A549 (cell line): ENCODE measurements around the gene ZNF32. TPM values are rescaled to one million over a fixed set of nuclear protein-coding genes. Genes with fewer than 3 reads are reported as not detected.

Experiments
- ATAC-seq, 2 experiments: fragments of 200-7000 bp in 1 of 2; fragments of >200 bp in 1 of 2; cut with Nextera tagmentation in 1 of 2; cut with Tn5 transposase in 1 of 2; 3 replicates each; pipeline versions ENCODE4 v1.8.0 to v1.9.1; 2018 to 2020; ENCODE audit warnings: mild to moderate bottlenecking in 1 of 2, moderate library complexity in 1 of 2
- CTCF ChIA-PET: fragments of 300-600 bp; sonication (Branson Sonifier 250); formaldehyde crosslinking; extraction: SDS; loops from one replicate; lab custom pipeline; 2021; ENCODE audit warnings: antibody characterized with exemption, inconsistent platforms; lab: Yijun Ruan, JAX
- POLR2A ChIA-PET: fragments of 350-600 bp; formaldehyde crosslinking; extraction: SDS; loops from one replicate; lab custom pipeline; 2021; ENCODE audit warnings: antibody characterized with exemption, inconsistent platforms; lab: Yijun Ruan, JAX
- DNase-seq, 2 experiments: peaks; one replicate each; pipeline versions ENCODE4 v3.0.0 to v3.0.0-alpha.2; 2011 to 2016; ENCODE audit warnings: low read depth in 1 of 2, low spot score in 1 of 2
- FAIRE-seq: peaks from 2 replicates; lab custom pipeline; 2011; peaks lifted over from hg19 to GRCh38; lab: Jason Lieb, UNC
- H3K27ac ChIP-seq, 2 experiments: fragments of >200 bp; sonication (Bioruptor Twin); formaldehyde crosslinking; 3 replicates each; pipeline ENCODE4 v1.5.1; 2016 to 2017
- H3K4me1 ChIP-seq: fragments of >200 bp; sonication (Bioruptor Twin); formaldehyde crosslinking; 3 replicates; pipeline ENCODE4 v1.6.1; 2016
- H3K4me2 ChIP-seq: fragments of >200 bp; sonication (Bioruptor Twin); formaldehyde crosslinking; 3 replicates; pipeline ENCODE4 v1.6.1; 2016
- H3K4me3 ChIP-seq: fragments of >200 bp; sonication (Bioruptor Twin); formaldehyde crosslinking; 3 replicates; pipeline ENCODE4 v1.5.1; 2016
- H3K9me3 ChIP-seq: fragments of >200 bp; sonication (Bioruptor Twin); formaldehyde crosslinking; 3 replicates; pipeline ENCODE4 v1.6.1; 2016
- ATOH8 ChIP-seq: fragments of 250-450 bp; sonication (Bioruptor Pico); IDR thresholded peaks from 2 replicates; pipeline ENCODE4 v1.5.0; 2020; ENCODE audit warnings: low read depth, mild to moderate bottlenecking, moderate library complexity
- BCL3 ChIP-seq: fragments of >200 bp; sonication (Bioruptor Twin); formaldehyde crosslinking; IDR thresholded peaks from 3 replicates; pipeline ENCODE4 v1.6.1; 2016
- BHLHE40 ChIP-seq: IDR thresholded peaks from 2 replicates; pipeline ENCODE4 v1.6.1; 2012; ENCODE audit warnings: low read depth, low read length, inconsistent platforms
- CEBPB ChIP-seq, 2 experiments: fragments of >200 bp in 1 of 2; sonication (Bioruptor Twin) in 1 of 2; formaldehyde crosslinking in 1 of 2; IDR thresholded peaks; 2 replicates each; pipeline ENCODE4 v1.6.1; 2012 to 2016
- CHD4 ChIP-seq: fragments of 200-600 bp; sonication (generic); IDR thresholded peaks from 2 replicates; pipeline ENCODE4 v1.6.1; 2016; ENCODE audit warnings: antibody characterized with exemption, mild to moderate bottlenecking, borderline replicate concordance
- CTCF ChIP-seq: fragments of >200 bp; sonication (Bioruptor Twin); formaldehyde crosslinking; IDR thresholded peaks from 3 replicates; pipeline ENCODE4 v1.5.1; 2016
- EHF ChIP-seq: fragments of 250-450 bp; sonication (Bioruptor Pico); IDR thresholded peaks from 2 replicates; pipeline ENCODE4 v1.5.0; 2020; ENCODE audit warnings: mild to moderate bottlenecking
- EHMT2 ChIP-seq: fragments of 200-600 bp; sonication (generic); IDR thresholded peaks from 2 replicates; pipeline ENCODE4 v1.6.1; 2016; ENCODE audit warnings: antibody characterized with exemption, low read depth, mild to moderate bottlenecking, moderate library complexity
- ELK1 ChIP-seq: fragments of 150-350 bp; IDR thresholded peaks from 2 replicates; pipeline ENCODE4 v1.6.1; 2014; ENCODE audit warnings: low read depth, mild to moderate bottlenecking, low read length
- GATA3 ChIP-seq: IDR thresholded peaks from 2 replicates; pipeline ENCODE4 v1.6.1; 2012; ENCODE audit warnings: borderline replicate concordance
- HDAC2 ChIP-seq: fragments of 200-600 bp; sonication (generic); IDR thresholded peaks from 2 replicates; pipeline ENCODE4 v1.6.1; 2016
- HEYL ChIP-seq: fragments of 250-450 bp; sonication (Bioruptor Pico); IDR thresholded peaks from 2 replicates; pipeline ENCODE4 v1.8.0; 2021; ENCODE audit warnings: mild to moderate bottlenecking, moderate library complexity
- HMGXB4 ChIP-seq: fragments of 250-450 bp; sonication (Bioruptor Pico); IDR thresholded peaks from 2 replicates; pipeline ENCODE4 v1.5.0; 2021; ENCODE audit warnings: mild to moderate bottlenecking, moderate library complexity, borderline replicate concordance
- HOXB5 ChIP-seq: fragments of 250-450 bp; sonication (Bioruptor Pico); IDR thresholded peaks from 2 replicates; pipeline ENCODE4 v1.5.0; 2020; ENCODE audit warnings: mild to moderate bottlenecking, moderate library complexity
- JUN ChIP-seq, 2 experiments: fragments of >200 bp; sonication (Bioruptor Twin); formaldehyde crosslinking; IDR thresholded peaks; 2 replicates in 1 of 2; 3 replicates in 1 of 2; pipeline ENCODE4 v1.6.1; 2016 to 2017
- KDM1A ChIP-seq: fragments of 200-600 bp; sonication (generic); IDR thresholded peaks from 2 replicates; pipeline ENCODE4 v1.6.1; 2016; ENCODE audit warnings: low read depth, mild to moderate bottlenecking
- KDM5A ChIP-seq: fragments of 200-600 bp; sonication (generic); IDR thresholded peaks from 2 replicates; pipeline ENCODE4 v1.6.1; 2016; ENCODE audit warnings: antibody characterized with exemption, mild to moderate bottlenecking
- MYC ChIP-seq: IDR thresholded peaks from 2 replicates; pipeline ENCODE4 v1.6.1; 2012; ENCODE audit warnings: mild to moderate bottlenecking, inconsistent platforms, low read length, improper control_type of control experiment, borderline replicate concordance
- NFE2L2 ChIP-seq: fragments of 150-350 bp; conservative IDR thresholded peaks from 2 replicates; pipeline ENCODE4 v1.6.1; 2014; ENCODE audit warnings: low read length
- NR3C1 ChIP-seq: fragments of >200 bp; sonication (Bioruptor Twin); formaldehyde crosslinking; IDR thresholded peaks from 3 replicates; pipeline ENCODE4 v1.6.1; 2017
- PBX3 ChIP-seq: IDR thresholded peaks from 2 replicates; pipeline ENCODE4 v1.6.1; 2012
- PHF8 ChIP-seq: fragments of 200-600 bp; sonication (generic); IDR thresholded peaks from 2 replicates; pipeline ENCODE4 v1.6.1; 2016; ENCODE audit warnings: low read depth, mild to moderate bottlenecking, antibody characterized with exemption, moderate library complexity, borderline replicate concordance
- POLR2A ChIP-seq: IDR thresholded peaks from 2 replicates; pipeline ENCODE4 v1.6.1; 2012; ENCODE audit warnings: mild to moderate bottlenecking, low read length
- RARB ChIP-seq: fragments of 250-450 bp; sonication (Bioruptor Pico); IDR thresholded peaks from 2 replicates; pipeline ENCODE4 v1.8.0; 2021; ENCODE audit warnings: mild to moderate bottlenecking, moderate library complexity
- RCOR1 ChIP-seq: fragments of 150-350 bp; IDR thresholded peaks from 2 replicates; pipeline ENCODE4 v1.6.1; 2014; ENCODE audit warnings: antibody characterized with exemption, low read length, low read depth
- RNF2 ChIP-seq: fragments of 200-600 bp; sonication (generic); IDR thresholded peaks from 2 replicates; pipeline ENCODE4 v1.6.1; 2016; ENCODE audit warnings: low read depth, mild to moderate bottlenecking, antibody characterized with exemption, moderate library complexity, borderline replicate concordance
- SMC3 ChIP-seq: fragments of >200 bp; sonication (Bioruptor Twin); formaldehyde crosslinking; IDR thresholded peaks from 3 replicates; pipeline ENCODE4 v1.6.1; 2018; ENCODE audit warnings: inconsistent platforms
- ZNF302 ChIP-seq: fragments of 250-450 bp; sonication (Bioruptor Pico); IDR thresholded peaks from 2 replicates; pipeline ENCODE4 v1.9.0; 2021; ENCODE audit warnings: inconsistent platforms, mild to moderate bottlenecking, moderate library complexity
- ZSCAN20 ChIP-seq: fragments of 250-450 bp; sonication (Bioruptor Pico); IDR thresholded peaks from 2 replicates; pipeline ENCODE4 v1.8.0; 2022; ENCODE audit warnings: mild to moderate bottlenecking, moderate library complexity
- WGBS: methylation state at CpG from one replicate; pipeline ENCODE4 v1.1.6; 2017; ENCODE audit errors: missing lambda C conversion rate; 5-methylcytosine and 5-hydroxymethylcytosine counted together
- polyA plus RNA-seq, 4 experiments: library from polyadenylated mRNA; depleted of rRNA in 3 of 4; stranded (reverse); fragments of >200 nt; fragmentation: RNase III in 1 of 4; extraction: RNeasy Plus Mini Kit Qiagen cat#74134 plus additional on column Dnase treatment in 1 of 4; gene quantifications; 2 replicates in 3 of 4; 3 replicates in 1 of 4; pipeline ENCODE4 v1.2.3, GENCODE V29; 2011 to 2017

Gene ZNF32
- polyA plus RNA-seq, 2 of the 4 experiments (the other 2 are of a cell fraction): 21.4 to 38.2 TPM

GRCh38 chr10:43693602-43694001 lies 44.9 kb upstream of the ZNF32 start:
- DNase-seq (no peak), ATAC-seq (no peak), FAIRE-seq (no peak)
- no peaks in the 10 kb centered on the region for H3K9me3 ChIP-seq
- ChIA-PET CTCF (no interaction called here), POLR2A (no interaction called here)
- H3K4me2 ChIP-seq: no peak overlapping the region
- no peak overlapping the region for H3K4me3 ChIP-seq
- TF ChIP-seq NFE2L2 (no peak), EHMT2 (no peak), JUN (IDR thresholded peaks at IDR 0.05) (no peak), HDAC2 (no peak), PHF8 (no peak), RARB (CRISPR knock-in tag) (no peak), ZSCAN20 (CRISPR knock-in tag) (no peak), HEYL (CRISPR knock-in tag) (no peak), RNF2 (no peak), SMC3 (no peak), BHLHE40 (no peak), POLR2A (no peak), BCL3 (no peak), ATOH8 (CRISPR knock-in tag) (no peak), CTCF (no peak), KDM1A (no peak), NR3C1 (no peak)
- no peaks in the 10 kb centered on the region for H3K4me1 ChIP-seq
- 40% methylated on average over 3 of the region's 3 CpGs for WGBS
- H3K27ac ChIP-seq: no peak overlapping the region

GRCh38 chr10:43692051-43692825 lies 43.6 kb upstream of the ZNF32 start:
- ChIA-PET CTCF (interaction anchor here (1.6 to 3.5 kb wide), 2 partner anchors 8 to 1169 kb away, joined by 4 to 16 read pairs; no protein-coding TSS in a partner anchor), POLR2A (no interaction called here)
- no peak overlapping the region for H3K4me3 ChIP-seq
- no peaks in the 10 kb centered on the region for H3K9me3 ChIP-seq
- ATAC-seq (no peak), DNase-seq (no peak), FAIRE-seq (no peak)
- no peak overlapping the region for H3K4me2 ChIP-seq
- 14% methylated on average over 10 of the region's 10 CpGs for WGBS
- H3K4me1 ChIP-seq: no peaks in the 10 kb centered on the region
- no peak overlapping the region for H3K27ac ChIP-seq
- TF ChIP-seq HMGXB4 (CRISPR knock-in tag): no peak
- no peak for TF ChIP-seq ELK1
- TF ChIP-seq ZNF302 (CRISPR knock-in tag): no peak
- no peak for TF ChIP-seq ZSCAN20 (CRISPR knock-in tag)
- no peak for TF ChIP-seq SMC3
- no peak for TF ChIP-seq HOXB5 (CRISPR knock-in tag)
- no peak for TF ChIP-seq MYC
- TF ChIP-seq KDM1A: no peak
- TF ChIP-seq KDM5A: no peak
- no peak for TF ChIP-seq CEBPB (IDR thresholded peaks at IDR 0.05)
- no peak for TF ChIP-seq CHD4
- no peak for TF ChIP-seq PBX3
- TF ChIP-seq RCOR1: no peak
- TF ChIP-seq RNF2: no peak
- no peak for TF ChIP-seq EHF (CRISPR knock-in tag)
- TF ChIP-seq GATA3: no peak
- TF ChIP-seq PHF8: no peak
